ENCODE measurements around the gene SIGLEC6.
A peak's percentile ranks its signal among the peaks of the same experiment; 100 is the strongest.

Gene SIGLEC6

DNA sequence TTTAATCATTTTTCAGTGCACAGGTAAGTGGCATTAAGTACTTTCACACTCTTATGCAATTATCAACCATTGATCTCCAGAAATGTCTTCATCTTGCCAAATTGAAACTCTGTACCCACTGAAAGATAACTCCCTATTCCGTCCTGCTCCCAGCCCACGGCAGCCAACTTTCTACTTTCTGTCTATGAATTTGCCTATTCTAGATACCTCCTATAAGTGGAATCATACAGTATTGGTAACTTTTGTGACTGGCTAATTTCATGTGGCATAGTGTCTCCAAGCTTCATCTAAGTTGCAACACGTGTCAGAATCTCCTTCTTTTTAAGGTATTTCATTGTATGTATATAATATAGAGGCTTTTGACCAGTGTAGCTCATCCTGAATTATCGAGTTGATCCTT, 58.9 kb downstream of the SIGLEC6 start:
- DNase-seq: no peak

DNA sequence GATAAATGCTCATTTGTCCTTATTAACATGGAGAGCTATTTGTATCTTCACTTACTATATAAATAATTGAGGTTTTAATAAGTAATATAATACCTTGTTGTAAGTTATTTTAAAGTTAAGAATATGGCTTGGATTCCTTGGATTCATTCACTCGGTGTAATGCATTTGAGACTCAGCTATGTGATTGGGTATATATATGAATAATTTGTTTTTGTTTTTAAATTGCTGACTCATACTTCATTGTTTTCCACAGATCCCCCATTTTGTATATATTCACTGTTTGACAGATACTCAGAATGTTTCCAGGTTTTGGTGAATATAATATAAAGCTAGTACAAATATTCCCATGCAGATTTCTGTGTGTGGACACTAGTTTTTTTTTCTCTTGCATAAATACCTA, 59.9 kb downstream of the SIGLEC6 start:
- no peak for DNase-seq

DNA sequence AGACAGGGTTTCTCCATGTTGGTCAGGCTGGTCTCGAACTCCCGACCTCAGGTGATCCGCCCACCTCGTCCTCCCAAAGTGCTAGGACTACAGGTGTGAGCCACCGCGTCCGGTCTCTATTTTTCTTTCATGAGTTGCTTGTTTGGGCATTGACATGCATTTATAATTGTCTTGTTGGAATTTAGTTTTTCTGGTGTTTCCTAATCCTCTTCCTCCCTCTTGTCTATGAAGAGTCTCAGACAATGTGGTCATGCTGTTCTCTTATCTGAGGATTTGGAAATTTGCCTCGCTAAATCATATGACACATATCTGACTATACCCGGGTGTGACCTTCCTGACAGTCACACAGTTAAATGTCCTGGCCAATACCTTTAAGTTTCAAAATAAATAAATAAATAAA, 60.5 kb downstream of the SIGLEC6 start:
- DNase-seq: peak; percentile 67

DNA sequence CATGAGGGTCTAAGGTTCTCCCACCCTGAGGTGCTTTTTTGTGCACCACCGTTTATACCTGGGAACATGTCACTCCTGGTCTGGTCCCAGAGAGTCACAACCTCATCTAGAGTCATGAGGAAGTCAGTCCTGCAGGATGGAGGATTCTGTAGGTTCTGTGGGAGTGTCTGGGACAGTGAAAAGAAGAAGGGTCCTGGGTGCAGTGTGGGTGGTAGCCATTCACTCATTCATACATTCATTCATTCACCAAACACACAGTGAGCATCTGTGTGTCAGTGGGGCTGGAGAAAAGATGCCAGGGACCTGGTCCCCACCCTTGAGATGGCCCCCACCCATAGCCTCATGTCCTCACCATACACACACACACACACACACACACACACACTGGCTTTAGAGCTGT, 61.8 kb downstream of the SIGLEC6 start:
- DNase-seq: no peak

DNA sequence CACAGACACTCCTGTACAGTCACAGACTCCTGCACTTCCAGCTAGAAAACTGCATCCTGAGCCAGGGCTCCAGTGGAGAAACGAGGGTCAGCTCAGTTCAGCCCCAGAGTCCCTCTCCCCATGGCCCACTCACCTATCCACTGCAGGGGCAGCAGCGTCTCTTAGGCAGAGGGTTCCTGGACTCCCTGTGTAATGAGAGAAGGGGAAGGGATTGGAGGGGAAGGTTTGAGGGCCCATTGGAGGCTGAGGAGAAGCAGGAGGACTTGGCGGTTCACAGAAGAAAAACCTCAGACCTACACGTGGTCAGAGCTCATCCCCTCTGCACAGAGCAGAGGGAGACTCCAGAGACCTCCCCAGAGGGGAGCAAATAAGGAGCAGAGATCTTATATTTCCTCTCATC, 62.3 kb downstream of the SIGLEC6 start:
- DNase-seq: no peak

DNA sequence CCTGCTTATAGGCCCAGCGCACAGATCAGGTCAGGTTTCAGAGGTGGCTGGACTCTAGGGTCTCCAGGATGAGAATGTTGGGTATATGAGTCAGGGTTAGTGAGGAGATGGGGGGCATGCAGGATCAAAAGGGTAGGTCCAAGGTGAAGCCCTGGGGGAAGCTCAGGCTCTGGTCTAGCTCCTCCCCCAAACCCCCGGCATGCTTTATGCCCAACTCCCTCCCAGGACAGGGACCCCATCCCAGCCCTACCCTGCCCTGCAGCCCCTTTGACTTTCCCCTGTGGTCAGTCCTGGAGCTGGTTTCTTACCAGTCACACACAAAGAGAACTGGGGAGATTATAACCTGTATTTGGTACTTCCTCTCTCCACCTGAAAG, 62.9 kb downstream of the SIGLEC6 start:
- no peak for DNase-seq

DNA sequence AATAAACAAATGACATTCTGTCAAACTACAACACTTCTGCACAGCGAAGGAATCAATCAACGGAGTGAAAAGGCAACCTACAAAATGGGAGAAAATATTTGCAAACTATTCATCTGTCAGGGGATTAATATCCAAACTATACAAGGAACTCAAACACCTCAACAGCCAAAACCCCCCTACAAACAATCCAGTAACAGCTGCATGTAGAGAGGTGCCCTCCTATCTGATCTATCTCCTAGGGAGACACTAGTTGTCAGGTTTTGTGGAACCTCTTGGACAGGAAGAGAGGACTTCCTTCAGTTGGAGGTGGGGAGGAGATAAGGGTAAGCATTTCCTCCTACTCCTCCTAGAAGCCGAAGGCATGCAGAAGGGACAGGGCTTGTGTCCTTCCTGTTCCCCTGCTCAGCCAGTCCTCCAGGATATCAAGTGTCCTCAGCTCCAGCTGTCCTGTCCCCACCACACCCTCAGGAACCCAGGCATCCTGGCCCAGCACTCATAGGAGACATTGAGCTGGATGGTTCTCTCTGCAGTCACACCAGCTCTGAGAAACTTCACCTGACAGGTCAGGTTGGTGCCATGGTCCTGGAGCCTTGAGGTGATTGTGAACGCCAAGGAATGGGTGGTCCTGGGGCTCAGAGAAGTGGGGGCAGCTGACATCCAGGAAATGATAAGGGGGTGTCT, 63.5 kb downstream of the SIGLEC6 start:
- peak; percentile 43 for DNase-seq

Data from MV-4-11 (cell line).